B cell (primary cell): ENCODE data around the gene DNASE1L2. TPM values are rescaled to one million over a fixed set of nuclear protein-coding genes. Genes with fewer than 3 reads are reported as not detected.
A peak's percentile ranks its signal among the peaks of the same experiment; 100 is the strongest.

Experiments used
- ATAC-seq: fragments of 200-7000 bp; cut with Tn5 transposase; one replicate; pipeline ENCODE4 v1.10.0; 2021; ENCODE audit warnings: low read depth, mild to moderate bottlenecking, moderate number of reproducible peaks, moderate library complexity
- CTCF ChIA-PET: fragments of 350-600 bp; sonication (Branson Sonifier 250); formaldehyde crosslinking; loops from one replicate; lab custom pipeline; 2021; ENCODE audit warnings: antibody characterized with exemption, inconsistent platforms; lab: Charles Lee
- POLR2A ChIA-PET: fragments of 350-600 bp; sonication (Branson Sonifier 250); formaldehyde crosslinking; loops from one replicate; lab custom pipeline; 2021; ENCODE audit warnings: antibody characterized with exemption; lab: Charles Lee
- DNase-seq: peaks from one replicate; pipeline ENCODE4 v3.0.0; 2013
- H2AFZ ChIP-seq: 2 replicates; pipeline ENCODE4 v1.6.1; 2012; ENCODE audit warnings: mild to moderate bottlenecking, low read depth, low read length; ENCODE audit not compliant: insufficient read depth, poor library complexity, severe bottlenecking
- H3K27ac ChIP-seq, 2 donors: 1 replicate in 1 of 2; 2 replicates in 1 of 2; pipeline ENCODE4 v1.5.1; 2012 to 2013; ENCODE audit warnings: low read length in 2 of 2, mild to moderate bottlenecking in 2 of 2, moderate library complexity in 1 of 2
- H3K27me3 ChIP-seq, 4 experiments: fragments of 200-600 bp in 1 of 4; sonication (generic) in 1 of 4; replicated peaks in 1 of 4; 1 replicate in 2 of 4; 2 replicates in 2 of 4; pipeline versions ENCODE4 v1.6.1 to v1.7.0; 2013 to 2016; ENCODE audit warnings: low read length in 3 of 4, mild to moderate bottlenecking in 2 of 4, mixed read lengths in 1 of 4, moderate library complexity in 1 of 4; ENCODE audit not compliant: insufficient read depth in 4 of 4, control insufficient read depth in 3 of 4; ENCODE audit errors: control extremely low read depth in 1 of 4
- H3K36me3 ChIP-seq, 2 experiments: replicated peaks in 1 of 2; 1 replicate in 1 of 2; 2 replicates in 1 of 2; pipeline versions ENCODE4 v1.6.1 to v1.7.1; 2013; ENCODE audit warnings: low read length in 1 of 2; ENCODE audit not compliant: insufficient read depth in 2 of 2, control insufficient read depth in 1 of 2; ENCODE audit errors: control extremely low read depth in 1 of 2, extremely low read depth in 1 of 2
- H3K4me1 ChIP-seq, 2 donors: fragments of 200-600 bp in 1 of 2; sonication (generic) in 1 of 2; 1 replicate in 1 of 2; 2 replicates in 1 of 2; pipeline versions ENCODE4 v1.5.1 to v1.6.1; 2013 to 2017; ENCODE audit warnings: low read length in 2 of 2; ENCODE audit not compliant: control insufficient read depth in 2 of 2, insufficient read depth in 2 of 2
- H3K4me2 ChIP-seq: replicated peaks from 2 replicates; pipeline ENCODE3; 2012; ENCODE audit warnings: mild to moderate bottlenecking, low read depth, low read length; ENCODE audit not compliant: poor library complexity, severe bottlenecking
- H3K4me3 ChIP-seq, 5 experiments: fragments of 200-600 bp in 1 of 5; sonication (generic) in 1 of 5; 1 replicate in 3 of 5; 2 replicates in 2 of 5; pipeline versions ENCODE4 v1.5.1 to v1.7.0; 2011 to 2016; ENCODE audit warnings: low read length in 4 of 5, mild to moderate bottlenecking in 4 of 5, low read depth in 2 of 5, control low read depth in 1 of 5, moderate library complexity in 1 of 5; ENCODE audit not compliant: insufficient read depth in 1 of 5; ENCODE audit errors: control extremely low read depth in 1 of 5, extremely low read depth in 1 of 5
- H3K79me2 ChIP-seq: fragments of 200-600 bp; sonication (generic); one replicate; pipeline ENCODE4 v1.6.0; 2016; ENCODE audit warnings: low read length; ENCODE audit not compliant: control insufficient read depth, insufficient read depth
- H3K9ac ChIP-seq: fragments of 200-600 bp; sonication (generic); 2 replicates; pipeline ENCODE4 v1.6.1; 2017; ENCODE audit warnings: mild to moderate bottlenecking, low read length, moderate library complexity
- H3K9me3 ChIP-seq, 3 donors: one replicate each; pipeline versions ENCODE4 v1.6.1 to v1.7.1; 2013; ENCODE audit warnings: low read length in 2 of 3; ENCODE audit not compliant: control insufficient read depth in 2 of 3, insufficient read depth in 1 of 3; ENCODE audit errors: control extremely low read depth in 1 of 3
- H4K20me1 ChIP-seq: 2 replicates; pipeline ENCODE4 v1.6.0; 2012; ENCODE audit warnings: mild to moderate bottlenecking, low read length; ENCODE audit not compliant: insufficient read depth, control insufficient read depth, poor library complexity, severe bottlenecking
- H3K27ac Mint-ChIP-seq: one replicate; pipeline ENCODE4 v1.8.0; 2021; ENCODE audit warnings: mixed read lengths
- H3K27me3 Mint-ChIP-seq: one replicate; pipeline ENCODE4 v1.8.0; 2021; ENCODE audit warnings: mixed read lengths
- H3K4me1 Mint-ChIP-seq: one replicate; pipeline ENCODE4 v1.8.0; 2021; ENCODE audit warnings: mixed read lengths
- H3K4me3 Mint-ChIP-seq: one replicate; pipeline ENCODE4 v1.8.0; 2021; ENCODE audit warnings: mixed read lengths
- H3K9me3 Mint-ChIP-seq: one replicate; pipeline ENCODE4 v1.8.0; 2022; ENCODE audit warnings: mixed read lengths; ENCODE audit not compliant: insufficient read depth
- EZH2 ChIP-seq: IDR thresholded peaks from 2 replicates; pipeline ENCODE4 v1.6.1; 2012; ENCODE audit warnings: borderline replicate concordance, low read depth, mild to moderate bottlenecking, moderate library complexity, low read length; ENCODE audit not compliant: insufficient read depth, poor library complexity, severe bottlenecking
- WGBS: methylation state at CpG from one replicate; pipeline ENCODE4 v1.1.5; 2013; ENCODE audit warnings: missing lambda C conversion rate; ENCODE audit not compliant: insufficient coverage; 5-methylcytosine and 5-hydroxymethylcytosine counted together
- intact Hi-C: fragments of 100-400 bp; cut with micrococcal nuclease; formaldehyde crosslinking; loops from one replicate; pipeline ENCODE4 v1.10.0; 2022
- polyA plus RNA-seq: library from polyadenylated mRNA; depleted of rRNA; stranded (reverse); fragments of >200 nt; gene quantifications from 2 replicates; pipeline ENCODE4 v1.2.3, GENCODE V29; 2012
- total RNA-seq, 2 donors: library from RNA; stranded (reverse); fragments of 120-200 nt in 1 of 2; gene quantifications; 1 replicate in 1 of 2; 2 replicates in 1 of 2; pipeline versions ENCODE4 v1.2.3 to v1.2.4, GENCODE V29; 2013 to 2022
- TF ChIP-seq, protein P1 (sequence below): fragments of 200-600 bp; IDR thresholded peaks from one replicate; pipeline ENCODE4 v1.8.0; 2022; ENCODE audit warnings: antibody characterized with exemption, mild to moderate bottlenecking

DNASE1L2 gene
- total and polyA plus RNA-seq, 2 donors (not counting 1 experiment from before 2014, with no cell fraction given) = 1.1 to 1.6 TPM

DNA sequence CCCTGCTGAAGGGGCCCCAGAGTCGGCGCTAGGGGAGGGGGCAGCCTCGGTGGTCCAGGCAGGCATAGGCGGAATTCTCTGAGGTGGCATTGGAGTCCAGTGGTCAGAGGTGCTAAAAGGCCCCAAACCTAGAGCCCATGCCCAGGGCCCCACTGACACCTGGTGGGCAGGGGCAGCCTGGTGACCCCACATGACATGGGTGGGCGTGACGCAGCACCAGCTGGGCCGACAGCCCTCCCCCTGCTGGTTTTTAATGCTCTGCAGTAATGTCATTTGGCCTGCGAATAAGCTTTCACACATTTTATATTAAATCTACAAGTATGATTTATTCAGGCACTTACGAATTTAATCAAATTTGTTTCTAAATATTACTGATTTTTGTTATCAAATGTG is 33.8 kb downstream of the DNASE1L2 start:
- Histone ChIP-seq H3K36me3 (peaks cover 0 to 5% of the 10 kb centered on the region in 2 experiments), H2AFZ (no peak overlapping the region), H3K27me3 (no peaks in the 10 kb centered on the region), H3K27ac (no peak overlapping the region), H3K4me2 (no peak overlapping the region), H4K20me1 (peaks cover 29% of the 10 kb centered on the region), H3K4me1 (peaks cover 18 to 26% of the 10 kb centered on the region in 2 donors), H3K4me3 (no peak overlapping the region), H3K9ac (no peak overlapping the region), H3K9me3 (no peaks in the 10 kb centered on the region), H3K79me2 (peaks cover 47% of the 10 kb centered on the region)
- intact Hi-C loops = no loop called here
- H3K4me3 Mint-ChIP-seq = peak overlapping the region; percentile 96
- H3K27me3 Mint-ChIP-seq = no peaks in the 10 kb centered on the region
- H3K9me3 Mint-ChIP-seq = no peaks in the 10 kb centered on the region
- DNase-seq (no peak), ATAC-seq (no peak)
- 87% methylated on average over 7 of the region's 9 CpGs for WGBS
- TF ChIP-seq, protein P1, sequence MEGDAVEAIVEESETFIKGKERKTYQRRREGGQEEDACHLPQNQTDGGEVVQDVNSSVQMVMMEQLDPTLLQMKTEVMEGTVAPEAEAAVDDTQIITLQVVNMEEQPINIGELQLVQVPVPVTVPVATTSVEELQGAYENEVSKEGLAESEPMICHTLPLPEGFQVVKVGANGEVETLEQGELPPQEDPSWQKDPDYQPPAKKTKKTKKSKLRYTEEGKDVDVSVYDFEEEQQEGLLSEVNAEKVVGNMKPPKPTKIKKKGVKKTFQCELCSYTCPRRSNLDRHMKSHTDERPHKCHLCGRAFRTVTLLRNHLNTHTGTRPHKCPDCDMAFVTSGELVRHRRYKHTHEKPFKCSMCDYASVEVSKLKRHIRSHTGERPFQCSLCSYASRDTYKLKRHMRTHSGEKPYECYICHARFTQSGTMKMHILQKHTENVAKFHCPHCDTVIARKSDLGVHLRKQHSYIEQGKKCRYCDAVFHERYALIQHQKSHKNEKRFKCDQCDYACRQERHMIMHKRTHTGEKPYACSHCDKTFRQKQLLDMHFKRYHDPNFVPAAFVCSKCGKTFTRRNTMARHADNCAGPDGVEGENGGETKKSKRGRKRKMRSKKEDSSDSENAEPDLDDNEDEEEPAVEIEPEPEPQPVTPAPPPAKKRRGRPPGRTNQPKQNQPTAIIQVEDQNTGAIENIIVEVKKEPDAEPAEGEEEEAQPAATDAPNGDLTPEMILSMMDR = no peak
- TF ChIP-seq EZH2 = no peak
- H3K27ac Mint-ChIP-seq = no peak overlapping the region
- ChIA-PET CTCF (interaction anchor here (1.7 to 2.6 kb wide), 2 partner anchors 19 to 75 kb away, joined by 6 to 10 read pairs; partner anchors contain the start of gene ECI1), POLR2A (interaction anchor here (0.5 to 1.6 kb wide), 2 partner anchors 19 to 43 kb away, joined by 3 to 4 read pairs; partner anchors contain the start of gene ECI1)
- peaks cover 39% of the 10 kb centered on the region for H3K4me1 Mint-ChIP-seq

DNA sequence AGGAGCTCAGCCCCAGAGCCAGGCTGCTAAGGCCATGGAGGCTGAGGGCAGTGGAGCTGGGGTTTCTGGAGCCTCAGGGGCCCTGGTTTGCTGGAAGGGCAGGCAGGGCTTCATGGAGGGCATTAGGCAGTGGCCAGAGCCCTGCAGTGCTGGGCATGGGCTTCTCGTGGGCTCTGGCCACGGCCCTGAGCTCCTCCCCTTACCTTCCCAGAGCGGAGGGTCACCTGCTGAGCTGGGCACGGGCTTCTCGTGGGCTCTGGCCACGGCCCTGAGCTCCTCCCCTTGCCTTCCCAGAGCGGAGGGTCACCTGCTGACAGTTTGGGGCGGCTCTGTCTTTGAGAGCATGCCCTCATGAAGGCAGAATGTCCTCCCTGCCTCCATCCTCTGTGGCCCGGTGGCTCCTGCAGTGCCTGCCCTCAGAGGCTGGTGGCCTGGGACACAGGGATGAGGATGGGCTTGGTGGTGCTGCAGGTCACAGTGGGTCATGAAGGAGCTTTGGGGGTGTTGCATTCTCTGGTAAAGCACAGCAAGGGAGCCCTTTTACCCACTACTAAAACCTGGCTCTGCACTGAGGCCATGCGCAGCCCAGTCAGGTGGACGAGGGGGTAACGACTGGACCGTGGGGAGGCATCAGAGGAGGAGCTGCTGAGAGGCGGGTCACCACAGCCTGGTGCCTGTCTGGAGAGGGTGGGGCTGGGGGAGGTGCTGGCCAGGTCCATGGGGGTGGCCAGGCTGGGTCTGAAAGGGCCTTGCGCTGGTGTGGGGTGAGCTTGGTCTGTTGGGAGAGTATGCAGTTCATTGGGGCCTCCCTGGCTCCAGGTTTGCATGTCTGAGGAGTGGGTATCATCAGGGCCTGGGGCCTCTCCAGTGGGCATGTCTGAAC is 34.6 kb downstream of the DNASE1L2 start:
- peaks cover 23% of the 10 kb centered on the region for H4K20me1 ChIP-seq
- CTCF ChIA-PET = interaction anchor here (1.7 to 2.6 kb wide), 2 partner anchors 19 to 76 kb away, joined by 6 to 10 read pairs; partner anchors contain the start of gene ECI1
- H2AFZ ChIP-seq = no peak overlapping the region
- intact Hi-C loops = no loop called here
- no peak overlapping the region for H3K4me3 Mint-ChIP-seq
- H3K4me3 ChIP-seq = no peak overlapping the region
- H3K79me2 ChIP-seq = peaks cover 40% of the 10 kb centered on the region
- 85% methylated on average over 15 of the region's 15 CpGs for WGBS
- H3K9me3 Mint-ChIP-seq = no peaks in the 10 kb centered on the region
- H3K36me3 ChIP-seq = peaks cover 0 to 2% of the 10 kb centered on the region in 2 experiments
- no peak overlapping the region for H3K4me2 ChIP-seq
- no peak overlapping the region for H3K27ac ChIP-seq
- POLR2A ChIA-PET = interaction anchor here (0.5 to 1.6 kb wide), 3 partner anchors 20 to 200 kb away, joined by 3 to 4 read pairs (median 3); partner anchors contain the start of gene ECI1
- no peaks in the 10 kb centered on the region for H3K27me3 ChIP-seq
- no peak overlapping the region for H3K27ac Mint-ChIP-seq
- H3K4me1 Mint-ChIP-seq = peaks cover 33% of the 10 kb centered on the region
- H3K9me3 ChIP-seq = no peaks in the 10 kb centered on the region
- peaks cover 17 to 24% of the 10 kb centered on the region in 2 donors for H3K4me1 ChIP-seq
- TF ChIP-seq, protein P1 = no peak
- no peak for TF ChIP-seq EZH2
- DNase-seq (no peak), ATAC-seq (no peak)
- no peaks in the 10 kb centered on the region for H3K27me3 Mint-ChIP-seq
- no peak overlapping the region for H3K9ac ChIP-seq
